WTC11 (cell line): ENCODE data around the gene TCF12. TPM values are rescaled to one million over a fixed set of nuclear protein-coding genes. Genes with fewer than 3 reads are reported as not detected.

Experiments
- ATAC-seq: fragments of 200-7000 bp; cut with Tn5 transposase; 2 replicates; pipeline ENCODE4 v1.10.0; 2021; ENCODE audit warnings: mild to moderate bottlenecking, moderate library complexity
- CTCF ChIA-PET: fragments of 300-600 bp; sonication (Branson Sonifier 250); formaldehyde crosslinking; loops from one replicate; lab custom pipeline; 2021; ENCODE audit warnings: antibody characterized with exemption; lab: Charles Lee
- POLR2A ChIA-PET: fragments of 350-600 bp; sonication (Branson Sonifier 250); formaldehyde crosslinking; loops from one replicate; lab custom pipeline; 2021; ENCODE audit warnings: antibody characterized with exemption; lab: Charles Lee
- DNase-seq: peaks from one replicate; pipeline ENCODE4 v3.0.0; 2021; ENCODE audit warnings: low spot score
- H3K27ac Mint-ChIP-seq: 2 replicates; pipeline ENCODE4 v1.8.0; 2021; ENCODE audit warnings: mixed read lengths
- H3K27me3 Mint-ChIP-seq: 2 replicates; pipeline ENCODE4 v1.8.0; 2021; ENCODE audit warnings: low read depth, mild to moderate bottlenecking, moderate library complexity, mixed read lengths
- H3K36me3 Mint-ChIP-seq: 2 replicates; pipeline ENCODE4 v1.8.0; 2021; ENCODE audit warnings: mixed read lengths
- H3K4me1 Mint-ChIP-seq: 2 replicates; pipeline ENCODE4 v1.8.0; 2022; ENCODE audit warnings: mixed read lengths
- H3K4me3 Mint-ChIP-seq: 2 replicates; pipeline ENCODE4 v1.8.0; 2021; ENCODE audit warnings: mild to moderate bottlenecking, moderate library complexity, mixed read lengths
- H3K9me3 Mint-ChIP-seq: 2 replicates; pipeline ENCODE4 v1.8.0; 2021; ENCODE audit warnings: mixed read lengths
- AR ChIP-seq: fragments of 250-450 bp; sonication (Bioruptor Pico); IDR thresholded peaks from 2 replicates; pipeline ENCODE4 v1.9.0; 2021; ENCODE audit warnings: mild to moderate bottlenecking
- CREM ChIP-seq: sonication (generic); formaldehyde crosslinking; IDR thresholded peaks from 2 replicates; pipeline ENCODE4 v1.8.1; 2022; ENCODE audit warnings: mild to moderate bottlenecking, missing genetic modification reagents, moderate library complexity
- CTCF ChIP-seq: fragments of 200-600 bp; IDR thresholded peaks from 2 replicates; pipeline ENCODE4 v1.8.0; 2022; ENCODE audit warnings: antibody characterized with exemption
- E2F4 ChIP-seq: sonication (generic); formaldehyde crosslinking; IDR thresholded peaks from 2 replicates; pipeline ENCODE4 v1.8.1; 2022; ENCODE audit warnings: low read depth, mild to moderate bottlenecking, moderate library complexity, missing genetic modification reagents, borderline replicate concordance
- GTF2I ChIP-seq: fragments of 250-450 bp; sonication (Bioruptor Pico); conservative IDR thresholded peaks from 2 replicates; pipeline ENCODE4 v1.4.0; 2021; ENCODE audit warnings: mild to moderate bottlenecking
- HMGXB4 ChIP-seq: sonication (generic); formaldehyde crosslinking; IDR thresholded peaks from 2 replicates; pipeline ENCODE4 v1.8.1; 2023; ENCODE audit warnings: mild to moderate bottlenecking, moderate library complexity, missing genetic modification reagents
- IRF2 ChIP-seq: sonication (generic); formaldehyde crosslinking; IDR thresholded peaks from 2 replicates; pipeline ENCODE4 v1.8.0; 2022; ENCODE audit warnings: low read depth, missing genetic modification reagents, borderline replicate concordance
- NFE2L1 ChIP-seq: sonication (generic); formaldehyde crosslinking; IDR thresholded peaks from 2 replicates; pipeline ENCODE4 v1.8.1; 2023; ENCODE audit warnings: missing genetic modification reagents
- NR1H2 ChIP-seq: sonication (generic); formaldehyde crosslinking; IDR thresholded peaks from 2 replicates; pipeline ENCODE4 v1.9.0; 2021; ENCODE audit warnings: mild to moderate bottlenecking, moderate library complexity, missing genetic modification reagents
- NR3C1 ChIP-seq: sonication (generic); formaldehyde crosslinking; conservative IDR thresholded peaks from 2 replicates; pipeline ENCODE4 v1.8.1; 2023; ENCODE audit warnings: low read depth, mild to moderate bottlenecking, missing genetic modification reagents
- TEAD4 ChIP-seq: sonication (generic); formaldehyde crosslinking; IDR thresholded peaks from 2 replicates; pipeline ENCODE4 v1.8.0; 2022; ENCODE audit warnings: mild to moderate bottlenecking, missing genetic modification reagents
- USF1 ChIP-seq: sonication (generic); formaldehyde crosslinking; IDR thresholded peaks from 2 replicates; pipeline ENCODE4 v1.8.0; 2022; ENCODE audit warnings: mild to moderate bottlenecking, missing genetic modification reagents
- ZNF232 ChIP-seq: sonication (generic); formaldehyde crosslinking; IDR thresholded peaks from 2 replicates; pipeline ENCODE4 v1.8.0; 2022; ENCODE audit warnings: mild to moderate bottlenecking, missing genetic modification reagents
- ZNF416 ChIP-seq: fragments of 250-450 bp; sonication (Bioruptor Pico); IDR thresholded peaks from 2 replicates; pipeline ENCODE4 v1.9.0; 2021; ENCODE audit warnings: mild to moderate bottlenecking, inconsistent platforms
- ZNF512 ChIP-seq: sonication (generic); formaldehyde crosslinking; IDR thresholded peaks from 2 replicates; pipeline ENCODE4 v1.8.1; 2022; ENCODE audit warnings: missing genetic modification reagents, borderline replicate concordance
- ZSCAN18 ChIP-seq: fragments of 250-450 bp; sonication (Bioruptor Pico); IDR thresholded peaks from 2 replicates; pipeline ENCODE4 v2.1.2; 2022; ENCODE audit warnings: mild to moderate bottlenecking, moderate library complexity
- total RNA-seq: library from RNA; stranded (reverse); gene quantifications from 3 replicates; pipeline ENCODE4 v1.2.3, GENCODE V29; 2021

TCF12 gene
- total RNA-seq, 1 experiment from 2014 or later, result 73.2 TPM

GRCh38 chr15:57302640-57303257 is 384.3 kb downstream of the TCF12 start:
- no peak for ATAC-seq
- TF ChIP-seq TEAD4 (CRISPR knock-in tag) (no peak), ZNF232 (no peak), NR1H2 (no peak), AR (CRISPR knock-in tag) (no peak), NR3C1 (no peak), NFE2L1 (CRISPR knock-in tag) (no peak), ZSCAN18 (CRISPR knock-in tag) (no peak), ZNF512 (no peak), USF1 (CRISPR knock-in tag) (no peak), CREM (CRISPR knock-in tag) (no peak), CTCF (no peak), GTF2I (CRISPR knock-in tag) (no peak), IRF2 (CRISPR knock-in tag) (no peak), ZNF416 (CRISPR knock-in tag) (no peak), HMGXB4 (CRISPR knock-in tag) (no peak), E2F4 (CRISPR knock-in tag) (no peak)
- TF ChIP-seq, all 79 proteins: peak for 0
- ChIA-PET CTCF (no interaction called here), POLR2A (no interaction called here)
- no peak for DNase-seq
- Mint-ChIP-seq H3K9me3 (no peaks in the 10 kb centered on the region), H3K27ac (no peak overlapping the region), H3K4me1 (peaks cover 32% of the 10 kb centered on the region), H3K4me3 (no peak overlapping the region), H3K36me3 (no peaks in the 10 kb centered on the region), H3K27me3 (no peaks in the 10 kb centered on the region; the same call in 1 of the 2 replicates)
